Measurements from ENCODE around the gene SYT6. TPM values are rescaled to one million over a fixed set of nuclear protein-coding genes. Genes with fewer than 3 reads are reported as not detected.

SYT6 gene
- total RNA-seq, 4 donors from 2014 or later, result 0.14 to 0.64 TPM; not detected in 2

- 44 to 66% methylated on average over 1 to 2 of the region's 2 CpGs for WGBS, 2 donors (ENCODE audit: low coverage in 1 of 2)
- peaks cover 15 to 31% (median 21%) of the 10 kb centered on the region in 4 donors for H3K4me1 ChIP-seq
- H3K4me3 ChIP-seq, result no peak overlapping the region
- no peak overlapping the region for H3K27ac ChIP-seq
- peaks cover 73% of the 10 kb centered on the region for H3K27me3 ChIP-seq
- TF ChIP-seq POLR2AphosphoS5 (IDR thresholded peaks at IDR 0.05) (no peak), EP300 (IDR thresholded peaks at IDR 0.05; ENCODE audit: low read depth) (no peak), CTCF (IDR thresholded peaks at IDR 0.05) (no peak), POLR2A (IDR thresholded peaks at IDR 0.05) (no peak)
- H3K9me3 ChIP-seq, result no peaks in the 10 kb centered on the region
- no peak for DNase-seq
- H3K36me3 ChIP-seq, result no peaks in the 10 kb centered on the region
- in situ Hi-C loops (cut with MboI; ENCODE audit: low pct_ligation_motif_present in 1 of 4, low pct_unique_long_range_greater_than_20kb in 1 of 4, low sequenced_read_pairs in 3 of 4), result no loop called here
- intact Hi-C loops (cut with DNase I; ENCODE audit: low total_unique reads), result no loop called here
Observed at GRCh38 chr1:114150016-114150415, 3.7 kb downstream of the SYT6 start.

- WGBS, 2 donors (ENCODE audit: low coverage in 1 of 2), result 75 to 100% methylated on average over 2 to 6 of the region's 6 CpGs
- no peaks in the 10 kb centered on the region for H3K36me3 ChIP-seq
- TF ChIP-seq EP300 (IDR thresholded peaks at IDR 0.05; ENCODE audit: low read depth) (no peak), POLR2AphosphoS5 (IDR thresholded peaks at IDR 0.05) (no peak), POLR2A (IDR thresholded peaks at IDR 0.05) (no peak), CTCF (IDR thresholded peaks at IDR 0.05) (no peak)
- H3K27me3 ChIP-seq, result peaks cover 65% of the 10 kb centered on the region
- no peak overlapping the region for H3K27ac ChIP-seq
- in situ Hi-C loops (cut with MboI; ENCODE audit: low pct_ligation_motif_present in 1 of 4, low pct_unique_long_range_greater_than_20kb in 1 of 4, low sequenced_read_pairs in 3 of 4), result no loop called here
- H3K4me3 ChIP-seq, result no peak overlapping the region
- no peaks in the 10 kb centered on the region for H3K9me3 ChIP-seq
- no peak for DNase-seq
- H3K4me1 ChIP-seq, result peaks cover 15 to 23% (median 21%) of the 10 kb centered on the region in 4 donors
- intact Hi-C loops (cut with DNase I; ENCODE audit: low total_unique reads), result no loop called here
Observed at GRCh38 chr1:114149211-114149610, 4.5 kb downstream of the SYT6 start.

GRCh38 chr1:114145504-114146151 is 8.0 kb downstream of the SYT6 start:
- Histone ChIP-seq H3K9me3 (no peaks in the 10 kb centered on the region), H3K27ac (no peak overlapping the region), H3K4me1 (no peaks in the 10 kb centered on the region), H3K36me3 (no peaks in the 10 kb centered on the region), H3K4me3 (no peak overlapping the region), H3K27me3 (peaks cover 29% of the 10 kb centered on the region)
- in situ Hi-C loops (cut with MboI; ENCODE audit: low pct_ligation_motif_present in 1 of 4, low pct_unique_long_range_greater_than_20kb in 1 of 4, low sequenced_read_pairs in 3 of 4) (no loop called here), intact Hi-C loops (cut with DNase I; ENCODE audit: low total_unique reads) (no loop called here)
- TF ChIP-seq POLR2AphosphoS5 (IDR thresholded peaks at IDR 0.05) (no peak), CTCF (IDR thresholded peaks at IDR 0.05) (no peak), POLR2A (IDR thresholded peaks at IDR 0.05) (no peak), EP300 (IDR thresholded peaks at IDR 0.05; ENCODE audit: low read depth) (no peak)
- 69 to 87% methylated on average over 2 of the region's 2 CpGs for WGBS, 2 donors (ENCODE audit: low coverage in 1 of 2)
- no peak for DNase-seq

- peaks cover 18% of the 10 kb centered on the region for H3K27me3 ChIP-seq
- WGBS, 2 donors (ENCODE audit: low coverage in 1 of 2), result 78 to 90% methylated on average over 2 of the region's 2 CpGs
- no peak for DNase-seq
- H3K36me3 ChIP-seq, result no peaks in the 10 kb centered on the region
- intact Hi-C loops (cut with DNase I; ENCODE audit: low total_unique reads) (no loop called here), in situ Hi-C loops (cut with MboI; ENCODE audit: low pct_ligation_motif_present in 1 of 4, low pct_unique_long_range_greater_than_20kb in 1 of 4, low sequenced_read_pairs in 3 of 4) (no loop called here)
- H3K4me3 ChIP-seq, result no peak overlapping the region
- H3K27ac ChIP-seq, result no peak overlapping the region
- no peaks in the 10 kb centered on the region for H3K9me3 ChIP-seq
- no peaks in the 10 kb centered on the region for H3K4me1 ChIP-seq
- TF ChIP-seq POLR2AphosphoS5 (IDR thresholded peaks at IDR 0.05), result no peak
Observed at GRCh38 chr1:114144016-114144415, 9.7 kb downstream of the SYT6 start.

- no peaks in the 10 kb centered on the region for H3K36me3 ChIP-seq
- intact Hi-C loops (cut with DNase I; ENCODE audit: low total_unique reads), result no loop called here
- no peak overlapping the region for H3K4me3 ChIP-seq
- 71 to 90% methylated on average over 1 to 10 of the region's 10 CpGs for WGBS, 2 donors (ENCODE audit: low coverage in 1 of 2)
- no peaks in the 10 kb centered on the region for H3K9me3 ChIP-seq
- no peak for TF ChIP-seq CTCF (IDR thresholded peaks at IDR 0.05)
- no peak for TF ChIP-seq POLR2AphosphoS5 (IDR thresholded peaks at IDR 0.05)
- no peak for TF ChIP-seq POLR2A (IDR thresholded peaks at IDR 0.05)
- no peak for TF ChIP-seq EP300 (IDR thresholded peaks at IDR 0.05; ENCODE audit: low read depth)
- H3K4me1 ChIP-seq, result no peaks in the 10 kb centered on the region
- peaks cover 5% of the 10 kb centered on the region for H3K27me3 ChIP-seq
- no peak overlapping the region for H3K27ac ChIP-seq
- in situ Hi-C loops (cut with MboI; ENCODE audit: low pct_ligation_motif_present in 1 of 4, low pct_unique_long_range_greater_than_20kb in 1 of 4, low sequenced_read_pairs in 3 of 4), result no loop called here
- no peak for DNase-seq
Observed at GRCh38 chr1:114139540-114139939, 14.1 kb downstream of the SYT6 start.
